PC-3 (cell line): ENCODE data around the gene LMCD1.

Experiments used
- EZH2 ChIP-seq: fragments of 300-600 bp; sonication (generic); IDR thresholded peaks from one replicate; pipeline ENCODE4 v1.6.1; 2017; ENCODE audit warnings: antibody characterized with exemption, mild to moderate bottlenecking, low read length; ENCODE audit not compliant: unreplicated experiment
- EZH2phosphoT487 ChIP-seq: fragments of 300-600 bp; sonication (generic); IDR thresholded peaks from 2 replicates; pipeline ENCODE4 v1.6.1; 2018; ENCODE audit warnings: mild to moderate bottlenecking, antibody characterized with exemption, low read length, borderline replicate concordance

GRCh38 chr3:8474991-8475390 lies 26.6 kb upstream of the LMCD1 start:
- no peak for TF ChIP-seq EZH2phosphoT487
- TF ChIP-seq EZH2, result no peak
